Adrenal gland (tissue), 12 donors: ENCODE data around the gene SLC47A2. TPM values are rescaled to one million over a fixed set of nuclear protein-coding genes. Genes with fewer than 3 reads are reported as not detected.

ENCODE experiments used
- DNase-seq, 7 donors: peaks; one replicate each; pipeline ENCODE4 v3.0.0-alpha.2; 2019 to 2020
- H3K27ac ChIP-seq, 5 donors: fragments of 200-600 bp; sonication (generic) in 4 of 5; 1 replicate in 3 of 5; 2 replicates in 2 of 5; pipeline versions ENCODE4 v1.5.1 to v1.8.0; 2016 to 2020; ENCODE audit warnings: mild to moderate bottlenecking in 1 of 5
- H3K27me3 ChIP-seq: fragments of 200-600 bp; 2 replicates; pipeline ENCODE4 v1.8.0; 2021
- H3K36me3 ChIP-seq, 2 donors: fragments of 200-600 bp; replicated peaks in 1 of 2; 1 replicate in 1 of 2; 2 replicates in 1 of 2; pipeline versions ENCODE4 v1.5.1 to v1.8.0; 2018 to 2022
- H3K4me1 ChIP-seq, 2 donors: fragments of 200-600 bp; replicated peaks in 1 of 2; 1 replicate in 1 of 2; 2 replicates in 1 of 2; pipeline versions ENCODE4 v1.5.1 to v1.8.0; 2018 to 2021
- H3K4me3 ChIP-seq, 4 donors: fragments of 200-600 bp; sonication (generic) in 3 of 4; one replicate each; pipeline ENCODE4 v1.5.1; 2016 to 2018
- H3K9me3 ChIP-seq, 3 donors: fragments of 200-600 bp; sonication (generic) in 1 of 3; replicated peaks in 1 of 3; 1 replicate in 2 of 3; 2 replicates in 1 of 3; pipeline versions ENCODE4 v1.5.1 to v1.8.0; 2016 to 2021
- POLR2A ChIP-seq, 2 donors: fragments of 450-650 bp; IDR thresholded peaks; one replicate each; pipeline ENCODE4 v1.6.1; 2017; ENCODE audit warnings: antibody characterized with exemption in 2 of 2, mild to moderate bottlenecking in 2 of 2, moderate library complexity in 1 of 2
- WGBS, 4 donors: extraction: QIAGEN DNeasy Blood & Tissue Kit in 2 of 4; methylation state at CpG; one replicate each; pipeline versions ENCODE4 v1.1.5 to v1.1.7; 2013 to 2017; 5-methylcytosine and 5-hydroxymethylcytosine counted together
- intact Hi-C, 2 donors: fragments of 100-400 bp; cut with DNase I; formaldehyde crosslinking; loops; one replicate each; pipeline versions ENCODE4 v1.14.1 to v1.15.0; 2022 to 2023
- polyA plus RNA-seq, 3 donors: library from polyadenylated mRNA; stranded (reverse); fragments of 200-250 nt in 2 of 3; fragments of 350-450 nt in 1 of 3; fragmentation: Illumina TruSeq in 1 of 3; extraction: RNeasy Lipid Tissue Mini Kit (QIAGEN cat#74804) in 1 of 3; gene quantifications; one replicate each; pipeline ENCODE4 v1.2.3, GENCODE V29; 2013 to 2014
- total RNA-seq, 9 donors: library from RNA; depleted of rRNA in 4 of 9; stranded (reverse); fragments of >200 nt in 4 of 9; fragments of 120-200 nt in 1 of 9; fragmentation: NEBNext Ultra II Directional in 1 of 9; extraction: Animal tissue kit (Norgen Biotek cat#: 25700) in 1 of 9; gene quantifications; one replicate each; pipeline versions ENCODE4 v1.1.0 to v1.2.4, GENCODE V29; 2013 to 2023
- TF ChIP-seq, protein P1 (sequence below), 6 experiments: fragments of 450-650 bp in 4 of 6; fragments of 200-600 bp in 2 of 6; sonication (generic) in 1 of 6; IDR thresholded peaks; 1 replicate in 5 of 6; 2 replicates in 1 of 6; pipeline versions ENCODE4 v1.5.1 to v1.8.0; 2016 to 2021; ENCODE audit warnings: antibody characterized with exemption in 6 of 6, mild to moderate bottlenecking in 2 of 6, moderate library complexity in 1 of 6
- donor health status: healthy with polysubstance abuse.
- donor health status: Bipolar disorder and iron deficiency.
- donor health status: DM: yes; HTN: yes; CAD: no.
- donor health status: DM: no; HTN: no; CAD: no.
- donor health status: DM: no; HTN: no; CAD: no.
- donor health status: DM: yes; HTN: yes; CAD: no.

SLC47A2 gene
- total and polyA plus RNA-seq, 12 donors: 0.10 to 1.3 (median 0.32) TPM; not detected in 8

DNA sequence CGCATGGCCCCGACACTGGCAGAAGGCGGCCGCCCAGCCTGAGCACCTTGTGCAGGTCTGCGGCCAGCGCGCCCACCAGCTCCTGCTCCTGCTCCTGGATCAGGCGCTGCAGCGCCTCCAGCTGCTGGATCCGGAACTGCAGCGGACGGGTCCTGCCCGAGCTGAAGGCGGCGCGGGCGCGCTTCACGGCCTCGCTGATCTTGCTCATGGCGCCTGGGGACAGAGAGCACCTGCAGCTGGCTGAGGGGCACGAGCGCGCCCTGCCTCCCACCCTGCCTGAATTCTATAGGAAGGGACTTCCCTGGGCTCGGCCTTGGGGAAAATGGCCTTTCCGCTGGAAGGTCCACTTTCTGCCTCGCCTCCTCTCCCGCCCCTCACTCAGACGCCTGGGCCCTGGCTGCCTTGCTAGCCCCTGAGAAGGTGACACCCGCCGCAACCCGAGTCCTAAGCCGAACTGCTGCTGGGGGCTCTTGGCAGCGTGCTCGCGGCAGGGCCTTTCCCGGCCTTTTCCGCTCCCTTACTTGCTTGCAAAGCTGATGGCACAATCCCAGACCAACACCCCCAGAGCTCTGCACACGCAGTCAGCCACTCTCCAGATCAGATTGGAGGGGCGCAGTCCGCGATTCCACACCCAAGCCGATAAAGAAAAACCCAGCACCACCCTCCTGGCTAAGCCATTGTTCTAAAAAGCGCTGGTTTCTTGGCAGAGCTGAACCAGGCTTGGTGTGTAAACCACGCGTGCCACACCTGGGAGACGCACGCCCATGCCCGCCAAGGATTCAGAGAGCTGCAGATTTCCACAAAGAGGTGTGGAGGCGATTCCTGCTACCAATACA, 28.8 kb upstream of the SLC47A2 start:
- peak overlapping the region in 2 of 4 donors; percentile 28 to 53 for H3K4me3 ChIP-seq
- H3K36me3 ChIP-seq: no peaks in the 10 kb centered on the region
- TF ChIP-seq, protein P1, sequence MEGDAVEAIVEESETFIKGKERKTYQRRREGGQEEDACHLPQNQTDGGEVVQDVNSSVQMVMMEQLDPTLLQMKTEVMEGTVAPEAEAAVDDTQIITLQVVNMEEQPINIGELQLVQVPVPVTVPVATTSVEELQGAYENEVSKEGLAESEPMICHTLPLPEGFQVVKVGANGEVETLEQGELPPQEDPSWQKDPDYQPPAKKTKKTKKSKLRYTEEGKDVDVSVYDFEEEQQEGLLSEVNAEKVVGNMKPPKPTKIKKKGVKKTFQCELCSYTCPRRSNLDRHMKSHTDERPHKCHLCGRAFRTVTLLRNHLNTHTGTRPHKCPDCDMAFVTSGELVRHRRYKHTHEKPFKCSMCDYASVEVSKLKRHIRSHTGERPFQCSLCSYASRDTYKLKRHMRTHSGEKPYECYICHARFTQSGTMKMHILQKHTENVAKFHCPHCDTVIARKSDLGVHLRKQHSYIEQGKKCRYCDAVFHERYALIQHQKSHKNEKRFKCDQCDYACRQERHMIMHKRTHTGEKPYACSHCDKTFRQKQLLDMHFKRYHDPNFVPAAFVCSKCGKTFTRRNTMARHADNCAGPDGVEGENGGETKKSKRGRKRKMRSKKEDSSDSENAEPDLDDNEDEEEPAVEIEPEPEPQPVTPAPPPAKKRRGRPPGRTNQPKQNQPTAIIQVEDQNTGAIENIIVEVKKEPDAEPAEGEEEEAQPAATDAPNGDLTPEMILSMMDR (IDR thresholded peaks at IDR 0.05): peak; percentile 67 to 98 (median 92)
- TF ChIP-seq POLR2A (IDR thresholded peaks at IDR 0.05): peak in 1 of 2 donors; percentile 18
- peak overlapping the region in 2 of 5 donors; percentile 5 to 12 for H3K27ac ChIP-seq
- intact Hi-C loops: loop anchor here in 1 of 2 donors (10.0 kb wide), 1 partner anchor 70 kb away; no protein-coding TSS in a partner anchor
- peak; percentile 90 to 97 (median 95) for DNase-seq
- no peaks in the 10 kb centered on the region for H3K27me3 ChIP-seq
- no peaks in the 10 kb centered on the region for H3K9me3 ChIP-seq
- WGBS, 4 donors: 29 to 64% (median 45%) methylated on average over 16 to 50 of the region's 50 CpGs
- peaks cover 6 to 8% of the 10 kb centered on the region in 2 donors for H3K4me1 ChIP-seq

DNA sequence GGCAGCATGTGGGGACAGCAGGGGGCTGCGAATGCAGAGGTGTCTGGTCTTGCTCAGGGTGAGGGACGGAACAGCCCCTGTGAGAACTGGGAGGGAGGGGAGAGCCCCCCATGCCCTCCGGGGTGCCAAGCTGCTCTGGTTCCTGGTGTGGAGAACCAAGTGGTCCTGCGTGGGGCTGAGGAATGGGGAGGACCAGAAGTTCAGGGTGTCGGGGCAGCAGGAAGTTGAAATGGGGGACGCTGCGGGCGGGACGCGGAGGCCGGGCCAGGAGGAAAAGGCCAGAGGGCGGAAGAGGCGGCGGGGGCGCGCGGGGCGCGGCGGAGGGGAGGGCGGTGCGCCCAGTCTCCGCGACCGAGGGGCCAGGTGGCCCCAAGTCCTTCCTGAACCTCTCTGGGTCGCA, 28.1 kb upstream of the SLC47A2 start:
- intact Hi-C loops: loop anchor here in 1 of 2 donors (10.0 kb wide), 1 partner anchor 70 kb away; no protein-coding TSS in a partner anchor
- H3K27me3 ChIP-seq: no peaks in the 10 kb centered on the region
- peak overlapping the region in 2 of 5 donors; percentile 5 to 12 for H3K27ac ChIP-seq
- WGBS, 4 donors: 7 to 16% (median 10%) methylated on average over 11 to 25 of the region's 26 CpGs
- peaks cover 6 to 8% of the 10 kb centered on the region in 2 donors for H3K4me1 ChIP-seq
- H3K9me3 ChIP-seq: no peaks in the 10 kb centered on the region
- H3K4me3 ChIP-seq: peak overlapping the region in 2 of 4 donors; percentile 28 to 53
- no peaks in the 10 kb centered on the region for H3K36me3 ChIP-seq
- DNase-seq: no peak
- TF ChIP-seq, protein P1 (IDR thresholded peaks at IDR 0.05): no peak
- no peak for TF ChIP-seq POLR2A (IDR thresholded peaks at IDR 0.05)

DNA sequence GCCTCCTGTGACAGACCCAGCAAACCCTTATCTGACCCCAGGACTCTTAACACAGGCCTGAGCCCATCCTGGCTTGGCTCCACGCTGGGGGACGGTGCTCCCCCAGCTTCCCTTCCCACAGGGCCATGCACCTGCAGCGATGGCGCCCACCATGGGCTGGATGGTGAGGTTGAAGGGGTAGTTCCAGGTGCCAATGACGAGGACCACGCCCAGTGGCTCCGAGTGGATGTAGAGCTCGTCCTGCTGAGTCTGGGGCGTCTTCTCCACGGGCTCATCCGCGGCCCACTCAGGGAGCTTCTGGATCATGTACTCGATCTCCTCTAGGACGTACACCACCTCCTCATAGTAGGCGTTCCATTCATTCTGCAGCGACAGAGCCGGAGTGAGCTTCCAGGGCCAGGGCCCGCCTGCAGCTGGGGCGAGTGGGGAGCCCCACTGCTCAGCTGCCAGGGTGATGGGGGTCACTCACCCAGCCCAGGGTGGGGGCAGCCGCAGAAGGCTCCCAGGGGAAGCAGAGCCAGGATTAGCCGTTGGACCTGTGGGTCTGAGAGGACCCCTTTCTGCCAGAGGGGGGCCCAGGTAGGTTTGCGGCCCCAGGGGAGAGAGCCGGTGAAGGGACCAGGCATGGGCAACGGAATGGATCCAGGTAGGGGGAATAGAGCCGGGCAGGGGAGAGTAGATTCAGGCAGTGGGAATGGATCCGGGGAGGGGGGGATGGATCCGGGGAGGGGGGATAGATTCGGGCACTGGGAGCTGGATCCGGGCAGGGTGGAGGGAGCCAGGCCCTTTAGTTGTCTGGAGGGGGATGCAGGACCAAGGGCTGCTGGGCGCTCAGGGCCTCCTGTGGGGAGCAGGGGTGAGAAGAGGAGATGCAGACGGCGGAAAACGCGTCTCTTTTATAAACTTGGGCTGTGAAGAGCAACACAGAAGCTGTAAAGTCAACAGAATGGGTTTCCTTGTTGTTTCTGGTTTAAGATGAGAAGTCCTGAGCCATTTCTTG, 27.0 kb upstream of the SLC47A2 start:
- no peaks in the 10 kb centered on the region for H3K36me3 ChIP-seq
- intact Hi-C loops: loop anchor here in 1 of 2 donors (10.0 kb wide), 1 partner anchor 69 kb away; no protein-coding TSS in a partner anchor
- TF ChIP-seq, protein P1 (IDR thresholded peaks at IDR 0.05): no peak
- H3K4me3 ChIP-seq: no peak overlapping the region
- WGBS, 4 donors: 96 to 97% (median 96%) methylated on average over 17 to 34 of the region's 34 CpGs
- H3K4me1 ChIP-seq: peaks cover 6 to 8% of the 10 kb centered on the region in 2 donors
- no peaks in the 10 kb centered on the region for H3K9me3 ChIP-seq
- H3K27me3 ChIP-seq: no peaks in the 10 kb centered on the region
- no peak overlapping the region for H3K27ac ChIP-seq
- no peak for DNase-seq
